Retinal pigment epithelial cell (primary cell): Measurements from ENCODE around the gene FCGBP.

ENCODE experiments used
- DNase-seq: peaks from one replicate; pipeline ENCODE4 v3.0.0-alpha.2; 2010; ENCODE audit warnings: low read depth
- H3K4me3 ChIP-seq: 2 replicates; pipeline ENCODE4 v1.5.1; 2011; ENCODE audit warnings: mild to moderate bottlenecking, low read length, control low read depth, moderate library complexity
- CTCF ChIP-seq: conservative IDR thresholded peaks from 2 replicates; pipeline ENCODE4 v1.5.1; 2011; ENCODE audit warnings: low read depth, low read length, control low read depth, inconsistent platforms

The FCGBP gene

DNA sequence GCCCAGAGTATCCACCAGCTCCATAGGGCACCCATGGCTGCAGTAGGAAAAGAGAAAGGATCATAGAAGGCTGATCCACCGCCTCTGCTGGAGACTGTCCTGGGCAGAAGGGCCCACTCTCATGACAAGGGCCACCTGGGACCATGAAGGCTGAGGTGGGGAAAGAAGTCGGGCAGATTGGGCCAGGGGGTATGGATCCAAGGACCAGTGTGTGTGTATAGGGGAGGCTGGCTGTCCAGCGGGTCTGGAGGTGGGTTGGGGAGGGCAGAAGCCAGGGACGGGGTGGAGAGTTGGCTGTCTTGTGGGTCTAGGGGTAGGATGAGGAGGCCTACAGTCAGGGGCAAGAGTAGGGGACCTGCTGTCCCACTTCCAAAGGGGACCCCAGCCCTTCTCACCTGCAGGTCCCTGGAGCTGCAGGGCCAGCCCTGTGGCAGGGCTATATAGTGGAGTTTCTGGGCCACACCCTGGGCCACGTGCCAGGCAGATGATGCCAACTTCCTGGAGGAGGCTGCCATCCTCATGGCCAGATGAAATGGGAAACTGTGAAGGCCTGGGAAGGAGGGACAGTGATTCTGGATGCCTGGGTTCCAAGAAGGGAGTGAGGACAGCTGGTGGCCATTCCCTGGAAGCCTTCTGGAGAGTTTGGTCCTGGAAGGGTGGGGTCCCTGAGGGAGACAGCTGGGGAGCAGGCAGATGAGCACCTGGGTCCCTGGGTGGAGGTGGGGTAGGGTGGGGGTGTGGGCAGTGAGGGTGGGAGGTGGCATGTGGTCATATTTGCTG is at the start of gene FCGBP:
TSS of gene FCGBP (minus strand) at position 51 of the 780 bp plus-strand sequence.
- no peak for TF ChIP-seq CTCF
- H3K4me3 ChIP-seq, result no peak within 1 kb of the TSS
- DNase-seq, result no peak

GRCh38 chr19:39983695-39984300 is 49.4 kb upstream of the FCGBP start:
- no peak for DNase-seq
- no peak for TF ChIP-seq CTCF
- no peak overlapping the region for H3K4me3 ChIP-seq

GRCh38 chr19:39982883-39983282 is 48.4 kb upstream of the FCGBP start:
- DNase-seq, result no peak
- H3K4me3 ChIP-seq, result no peak overlapping the region
- TF ChIP-seq CTCF, result no peak

DNA sequence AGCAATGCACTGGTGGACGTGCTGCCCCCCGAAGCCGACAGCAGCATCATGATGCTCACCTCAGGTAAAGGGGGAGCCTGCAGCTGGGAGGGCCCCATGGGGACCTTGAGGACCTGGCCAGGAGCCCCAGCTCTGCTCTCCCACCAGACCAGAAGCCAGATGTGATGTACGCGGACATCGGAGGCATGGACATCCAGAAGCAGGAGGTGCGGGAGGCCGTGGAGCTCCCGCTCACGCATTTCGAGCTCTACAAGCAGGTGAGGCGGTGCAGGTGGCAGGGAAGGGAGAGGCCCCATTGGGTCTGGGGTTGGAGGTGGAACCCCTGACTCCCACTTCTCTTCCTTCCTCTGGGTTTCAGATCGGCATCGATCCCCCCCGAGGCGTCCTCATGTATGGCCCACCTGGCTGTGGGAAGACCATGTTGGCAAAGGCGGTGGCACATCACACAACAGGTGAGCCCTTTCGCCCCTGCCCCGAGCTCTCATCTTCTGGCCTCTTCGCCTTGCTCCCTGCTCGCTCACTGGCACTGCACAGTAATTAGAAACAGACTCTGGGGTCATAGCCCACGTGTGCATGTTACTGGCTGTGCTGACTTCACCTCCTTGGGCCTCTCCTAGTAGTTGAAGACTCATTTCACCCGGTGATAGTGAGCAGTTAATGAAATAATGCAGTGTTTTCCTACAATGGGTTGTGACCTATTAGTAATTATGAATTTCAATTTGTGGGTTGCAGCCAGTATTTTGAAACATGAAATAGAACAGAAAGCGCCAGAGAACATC is 40.1 kb upstream of the FCGBP start:
- DNase-seq, result no peak
- no peak for TF ChIP-seq CTCF
- H3K4me3 ChIP-seq, result no peak overlapping the region

- H3K4me3 ChIP-seq, result peak overlapping the region; percentile 97
- TF ChIP-seq CTCF, result no peak
- no peak for DNase-seq
Measured at GRCh38 chr19:39971380-39972035, 37.1 kb upstream of the FCGBP start.

DNA sequence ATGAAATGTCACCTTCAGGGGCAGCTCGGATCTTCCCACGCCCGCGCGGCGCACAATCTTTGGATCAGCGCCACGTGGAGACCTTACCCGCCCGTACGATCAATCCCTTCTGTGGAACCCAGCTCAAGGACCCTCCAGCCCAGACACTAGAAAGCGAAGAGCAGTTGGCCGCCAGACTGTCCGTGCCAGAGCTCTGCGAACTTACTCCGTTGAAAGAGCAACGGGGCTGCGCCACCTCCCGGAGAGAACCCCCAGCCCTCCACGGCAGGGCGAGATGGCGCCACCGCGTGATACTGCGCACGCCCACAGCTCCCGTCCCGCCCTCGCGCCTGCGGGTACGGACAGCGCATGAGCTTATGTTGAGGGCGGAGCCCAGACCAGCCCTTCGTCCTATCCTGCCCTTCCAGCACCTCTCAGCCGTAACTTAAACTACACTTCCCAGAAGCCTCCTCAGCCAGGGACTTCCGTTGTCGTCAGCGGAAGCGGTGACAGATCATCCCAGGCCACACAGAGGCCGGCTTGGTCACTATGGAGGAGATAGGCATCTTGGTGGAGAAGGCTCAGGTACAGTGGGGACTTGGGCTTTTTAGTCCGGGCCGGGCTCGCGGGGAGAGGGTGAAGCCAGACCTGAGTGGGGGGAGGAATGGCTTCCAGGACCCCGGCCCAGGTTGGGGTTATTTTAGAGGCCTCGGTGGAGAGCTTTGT is 36.4 kb upstream of the FCGBP start, which contains the start of gene PSMC4:
TSS of gene PSMC4 (plus strand) at position 491 of the 705 bp plus-strand sequence. CDS start at position 529, 38 bp downstream.
- peak; percentile 98 for DNase-seq
- peak within 1 kb of the TSS; percentile 97 for H3K4me3 ChIP-seq
- TF ChIP-seq CTCF, result peak; percentile 73
